Measurements from ENCODE around the gene VEGFA.

GRCh38 chr6:43766964-43767461 lies 3.0 kb upstream of the VEGFA start:
- no peak for TF ChIP-seq EZH2phosphoT487 (IDR thresholded peaks at IDR 0.05; ENCODE audit: insufficient read depth, low read depth)
- TF ChIP-seq EZH2 (IDR thresholded peaks at IDR 0.05; ENCODE audit: insufficient read depth, poor library complexity, severe bottlenecking): no peak

All from GM23248 (cell line).